Upper lobe of right lung (tissue), 1 donor: ENCODE data around the gene RAD51B. TPM values are rescaled to one million over a fixed set of nuclear protein-coding genes. Genes with fewer than 3 reads are reported as not detected.

ENCODE experiments used
- ATAC-seq: fragments of 200-7000 bp; cut with Tn5 transposase; one replicate; pipeline ENCODE4 v1.9.1; 2020; ENCODE audit warnings: mild to moderate bottlenecking, moderate library complexity
- DNase-seq: peaks from one replicate; pipeline ENCODE4 v3.0.0-alpha.2; 2020
- H3K27ac ChIP-seq: fragments of 200-600 bp; one replicate; pipeline ENCODE4 v1.8.0; 2022
- H3K27me3 ChIP-seq: fragments of 200-600 bp; one replicate; pipeline ENCODE4 v1.8.0; 2022; ENCODE audit warnings: mild to moderate bottlenecking
- H3K36me3 ChIP-seq: fragments of 200-600 bp; one replicate; pipeline ENCODE4 v1.8.0; 2022
- H3K4me1 ChIP-seq: fragments of 200-600 bp; one replicate; pipeline ENCODE4 v1.8.0; 2022
- H3K4me3 ChIP-seq: fragments of 200-600 bp; one replicate; pipeline ENCODE4 v1.8.0; 2022; ENCODE audit warnings: mild to moderate bottlenecking
- H3K9me3 ChIP-seq: fragments of 200-600 bp; one replicate; pipeline ENCODE4 v1.8.0; 2022
- intact Hi-C: fragments of 100-400 bp; cut with DNase I; formaldehyde crosslinking; loops from one replicate; pipeline ENCODE4 v1.11.0; 2022
- total RNA-seq: library from RNA; stranded (reverse); fragmentation: NEBNext Ultra II Directional; extraction: Animal tissue kit (Norgen Biotek cat#: 25700); gene quantifications from one replicate; pipeline ENCODE4 v1.2.1, GENCODE V29; 2021
- TF ChIP-seq, protein P1 (sequence below): fragments of 200-600 bp; IDR thresholded peaks from one replicate; pipeline ENCODE4 v1.8.0; 2022; ENCODE audit warnings: antibody characterized with exemption
- donor health status: DM: no; HTN: yes; CAD: no; lungs with severe emphysema.

The RAD51B gene
- total RNA-seq, 1 donor from 2014 or later: 11.5 TPM

GRCh38 chr14:67957946-67958345 lies 138.4 kb downstream of the RAD51B start:
- H3K36me3 ChIP-seq: no peaks in the 10 kb centered on the region
- H3K4me1 ChIP-seq: peaks cover 16% of the 10 kb centered on the region
- DNase-seq (no peak), ATAC-seq (no peak)
- intact Hi-C loops: no loop called here
- no peaks in the 10 kb centered on the region for H3K9me3 ChIP-seq
- no peaks in the 10 kb centered on the region for H3K27me3 ChIP-seq
- no peak overlapping the region for H3K27ac ChIP-seq
- no peak overlapping the region for H3K4me3 ChIP-seq
- TF ChIP-seq, protein P1, sequence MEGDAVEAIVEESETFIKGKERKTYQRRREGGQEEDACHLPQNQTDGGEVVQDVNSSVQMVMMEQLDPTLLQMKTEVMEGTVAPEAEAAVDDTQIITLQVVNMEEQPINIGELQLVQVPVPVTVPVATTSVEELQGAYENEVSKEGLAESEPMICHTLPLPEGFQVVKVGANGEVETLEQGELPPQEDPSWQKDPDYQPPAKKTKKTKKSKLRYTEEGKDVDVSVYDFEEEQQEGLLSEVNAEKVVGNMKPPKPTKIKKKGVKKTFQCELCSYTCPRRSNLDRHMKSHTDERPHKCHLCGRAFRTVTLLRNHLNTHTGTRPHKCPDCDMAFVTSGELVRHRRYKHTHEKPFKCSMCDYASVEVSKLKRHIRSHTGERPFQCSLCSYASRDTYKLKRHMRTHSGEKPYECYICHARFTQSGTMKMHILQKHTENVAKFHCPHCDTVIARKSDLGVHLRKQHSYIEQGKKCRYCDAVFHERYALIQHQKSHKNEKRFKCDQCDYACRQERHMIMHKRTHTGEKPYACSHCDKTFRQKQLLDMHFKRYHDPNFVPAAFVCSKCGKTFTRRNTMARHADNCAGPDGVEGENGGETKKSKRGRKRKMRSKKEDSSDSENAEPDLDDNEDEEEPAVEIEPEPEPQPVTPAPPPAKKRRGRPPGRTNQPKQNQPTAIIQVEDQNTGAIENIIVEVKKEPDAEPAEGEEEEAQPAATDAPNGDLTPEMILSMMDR: no peak

- H3K27ac ChIP-seq: no peak overlapping the region
- TF ChIP-seq, protein P1: no peak
- H3K4me1 ChIP-seq: peaks cover 35% of the 10 kb centered on the region
- ATAC-seq (no peak), DNase-seq (no peak)
- no peak overlapping the region for H3K4me3 ChIP-seq
- H3K36me3 ChIP-seq: no peaks in the 10 kb centered on the region
- intact Hi-C loops: no loop called here
- no peaks in the 10 kb centered on the region for H3K27me3 ChIP-seq
- H3K9me3 ChIP-seq: no peaks in the 10 kb centered on the region
Observed at GRCh38 chr14:67961676-67962075, 142.1 kb downstream of the RAD51B start.

DNA sequence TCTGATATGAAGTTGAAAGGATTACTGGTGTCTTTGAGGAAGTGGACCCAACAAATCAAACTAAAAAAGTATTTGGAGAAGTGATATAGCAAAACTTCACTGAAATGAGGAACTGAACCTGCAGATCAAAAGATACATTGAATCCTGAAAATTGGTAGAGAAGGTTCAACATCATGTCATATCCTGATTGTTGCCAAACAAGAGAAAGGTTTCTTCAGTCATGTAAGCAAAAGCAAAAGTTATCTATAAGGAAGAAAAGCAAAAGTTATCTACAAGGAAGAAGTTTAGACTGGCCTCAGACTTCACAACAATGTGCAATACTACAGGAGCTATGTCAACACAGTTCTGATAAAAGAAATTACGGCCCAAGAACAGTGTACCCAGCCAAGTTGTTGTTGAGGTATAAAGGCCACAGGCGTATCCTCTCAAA lies 142.7 kb downstream of the RAD51B start:
- DNase-seq: no peak
- ATAC-seq: peak; percentile 75
- H3K36me3 ChIP-seq: no peaks in the 10 kb centered on the region
- H3K4me1 ChIP-seq: peaks cover 35% of the 10 kb centered on the region
- no peaks in the 10 kb centered on the region for H3K9me3 ChIP-seq
- intact Hi-C loops: no loop called here
- TF ChIP-seq, protein P1: no peak
- peak overlapping the region; percentile 52 for H3K27ac ChIP-seq
- H3K27me3 ChIP-seq: no peaks in the 10 kb centered on the region
- H3K4me3 ChIP-seq: no peak overlapping the region

GRCh38 chr14:67963545-67963944 lies 144.0 kb downstream of the RAD51B start:
- ATAC-seq (no peak), DNase-seq (no peak)
- Histone ChIP-seq H3K9me3 (no peaks in the 10 kb centered on the region), H3K4me3 (peak overlapping the region; percentile 11), H3K36me3 (no peaks in the 10 kb centered on the region), H3K27ac (peak overlapping the region; percentile 52), H3K27me3 (no peaks in the 10 kb centered on the region), H3K4me1 (peaks cover 35% of the 10 kb centered on the region)
- intact Hi-C loops: no loop called here
- TF ChIP-seq, protein P1: no peak

GRCh38 chr14:67963960-67964812 lies 144.6 kb downstream of the RAD51B start:
- Histone ChIP-seq H3K27ac (peak overlapping the region; percentile 52), H3K4me3 (peak overlapping the region; percentile 11), H3K36me3 (no peaks in the 10 kb centered on the region), H3K4me1 (peaks cover 35% of the 10 kb centered on the region), H3K9me3 (no peaks in the 10 kb centered on the region), H3K27me3 (no peaks in the 10 kb centered on the region)
- intact Hi-C loops: no loop called here
- peak; percentile 70 for ATAC-seq
- TF ChIP-seq, protein P1: no peak
- DNase-seq: no peak
